ENCODE data around the gene LBH. TPM values are rescaled to one million over a fixed set of nuclear protein-coding genes. Genes with fewer than 3 reads are reported as not detected.

Gene LBH
- total RNA-seq, 2 donors from 2014 or later, result 8.7 to 16.1 TPM

DNA sequence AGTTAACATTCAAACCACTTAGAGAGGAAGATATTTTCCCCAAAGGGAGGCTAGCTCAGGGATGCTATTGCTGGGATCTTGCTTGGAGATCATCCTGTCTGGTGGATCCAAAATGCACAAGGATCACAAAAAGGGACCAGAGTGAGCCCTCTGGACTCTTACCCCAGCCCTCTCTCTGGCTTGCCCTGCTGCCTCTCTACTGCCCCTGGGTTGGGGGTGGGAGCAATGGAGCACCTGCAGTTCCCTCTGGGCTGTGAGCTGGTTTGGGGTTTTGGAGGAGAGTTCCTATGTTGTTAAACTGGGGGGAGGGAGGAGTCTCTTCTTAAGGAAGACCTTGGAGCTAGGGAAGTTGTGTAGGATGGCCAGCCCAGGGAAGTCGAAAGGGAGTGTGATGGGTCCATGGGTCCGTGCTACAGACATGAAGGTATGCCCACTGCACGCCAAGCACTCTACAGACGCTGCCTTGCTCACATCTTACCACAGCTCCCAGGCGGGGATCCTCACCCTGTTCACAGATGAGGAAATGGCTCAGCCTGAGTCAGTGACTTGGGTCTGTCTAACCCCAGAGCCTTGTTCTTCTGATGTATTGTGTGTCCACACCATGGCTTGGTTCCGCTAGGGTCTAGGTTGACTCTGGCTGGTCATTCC lies 3.8 kb downstream of the LBH start:
- intact Hi-C loops (cut with DNase I), result loop anchor here (10.0 kb wide), 1 partner anchor 210 kb away; the partner anchor contains the start of gene LCLAT1
- TF ChIP-seq, protein P1, sequence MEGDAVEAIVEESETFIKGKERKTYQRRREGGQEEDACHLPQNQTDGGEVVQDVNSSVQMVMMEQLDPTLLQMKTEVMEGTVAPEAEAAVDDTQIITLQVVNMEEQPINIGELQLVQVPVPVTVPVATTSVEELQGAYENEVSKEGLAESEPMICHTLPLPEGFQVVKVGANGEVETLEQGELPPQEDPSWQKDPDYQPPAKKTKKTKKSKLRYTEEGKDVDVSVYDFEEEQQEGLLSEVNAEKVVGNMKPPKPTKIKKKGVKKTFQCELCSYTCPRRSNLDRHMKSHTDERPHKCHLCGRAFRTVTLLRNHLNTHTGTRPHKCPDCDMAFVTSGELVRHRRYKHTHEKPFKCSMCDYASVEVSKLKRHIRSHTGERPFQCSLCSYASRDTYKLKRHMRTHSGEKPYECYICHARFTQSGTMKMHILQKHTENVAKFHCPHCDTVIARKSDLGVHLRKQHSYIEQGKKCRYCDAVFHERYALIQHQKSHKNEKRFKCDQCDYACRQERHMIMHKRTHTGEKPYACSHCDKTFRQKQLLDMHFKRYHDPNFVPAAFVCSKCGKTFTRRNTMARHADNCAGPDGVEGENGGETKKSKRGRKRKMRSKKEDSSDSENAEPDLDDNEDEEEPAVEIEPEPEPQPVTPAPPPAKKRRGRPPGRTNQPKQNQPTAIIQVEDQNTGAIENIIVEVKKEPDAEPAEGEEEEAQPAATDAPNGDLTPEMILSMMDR (IDR thresholded peaks at IDR 0.05), result no peak
- Histone ChIP-seq H3K4me1 (no peaks in the 10 kb centered on the region), H3K4me3 (no peak overlapping the region), H3K27me3 (peaks cover 30% of the 10 kb centered on the region), H3K36me3 (no peaks in the 10 kb centered on the region), H3K9ac (ENCODE audit: low read depth in 2 of 2, low read length in 2 of 2) (peak overlapping the region in 1 of 2 donors; percentile 4), H3K27ac (peak overlapping the region; percentile 36), H3K9me3 (no peaks in the 10 kb centered on the region)
- DNase-seq, result no peak

DNA sequence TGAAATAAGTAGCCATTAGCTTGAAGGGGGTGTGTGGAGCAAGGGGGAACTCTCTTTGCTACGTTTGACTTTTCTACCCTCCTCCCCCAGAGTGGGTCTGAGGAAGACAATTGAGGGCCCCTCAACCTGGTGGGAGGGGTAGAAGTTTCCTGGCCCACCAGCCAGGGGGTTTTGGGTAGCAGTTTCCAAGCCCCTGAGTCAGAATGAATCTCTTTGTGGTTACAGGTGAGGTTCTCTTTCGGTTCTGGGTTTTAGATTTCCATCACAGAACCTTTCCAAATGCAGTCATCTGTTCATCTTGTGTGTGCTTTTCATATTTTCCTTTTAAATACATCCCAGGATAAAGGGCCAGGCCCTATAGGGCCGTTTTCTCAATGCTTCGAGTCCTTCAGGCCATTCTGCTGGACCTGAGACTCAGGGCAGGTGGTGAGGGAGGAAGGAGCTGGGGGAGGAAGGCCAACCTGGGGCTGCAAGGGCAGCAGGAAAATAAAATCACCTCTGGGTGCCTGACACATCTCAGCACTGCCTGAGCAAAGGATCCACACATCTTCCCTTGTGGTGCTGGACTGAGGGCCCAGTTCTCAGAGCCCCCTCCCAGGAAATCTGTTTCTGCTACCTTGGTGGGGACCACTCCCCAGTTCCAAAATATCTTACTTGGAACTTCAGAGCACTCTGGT lies 4.7 kb downstream of the LBH start:
- Histone ChIP-seq H3K4me1 (no peaks in the 10 kb centered on the region), H3K36me3 (no peaks in the 10 kb centered on the region), H3K4me3 (no peak overlapping the region), H3K9ac (ENCODE audit: low read depth in 2 of 2, low read length in 2 of 2) (no peak overlapping the region), H3K27me3 (peaks cover 23% of the 10 kb centered on the region), H3K9me3 (no peaks in the 10 kb centered on the region), H3K27ac (no peak overlapping the region)
- no peak for DNase-seq
- TF ChIP-seq, protein P1 (IDR thresholded peaks at IDR 0.05), result no peak
- intact Hi-C loops (cut with DNase I), result loop anchor here (10.0 kb wide), 1 partner anchor 209 kb away; the partner anchor contains the start of gene LCLAT1

- Histone ChIP-seq H3K9ac (ENCODE audit: low read depth in 2 of 2, low read length in 2 of 2) (no peak overlapping the region), H3K36me3 (no peaks in the 10 kb centered on the region), H3K4me1 (no peaks in the 10 kb centered on the region), H3K9me3 (no peaks in the 10 kb centered on the region), H3K4me3 (no peak overlapping the region), H3K27me3 (peaks cover 16% of the 10 kb centered on the region), H3K27ac (no peak overlapping the region)
- TF ChIP-seq, protein P1 (IDR thresholded peaks at IDR 0.05), result no peak
- intact Hi-C loops (cut with DNase I), result loop anchor here (10.0 kb wide), 1 partner anchor 208 kb away; the partner anchor contains the start of gene LCLAT1
- DNase-seq, result no peak
These were observed 5.4 kb downstream of the LBH start for GRCh38 chr2:30236591-30237238.

DNA sequence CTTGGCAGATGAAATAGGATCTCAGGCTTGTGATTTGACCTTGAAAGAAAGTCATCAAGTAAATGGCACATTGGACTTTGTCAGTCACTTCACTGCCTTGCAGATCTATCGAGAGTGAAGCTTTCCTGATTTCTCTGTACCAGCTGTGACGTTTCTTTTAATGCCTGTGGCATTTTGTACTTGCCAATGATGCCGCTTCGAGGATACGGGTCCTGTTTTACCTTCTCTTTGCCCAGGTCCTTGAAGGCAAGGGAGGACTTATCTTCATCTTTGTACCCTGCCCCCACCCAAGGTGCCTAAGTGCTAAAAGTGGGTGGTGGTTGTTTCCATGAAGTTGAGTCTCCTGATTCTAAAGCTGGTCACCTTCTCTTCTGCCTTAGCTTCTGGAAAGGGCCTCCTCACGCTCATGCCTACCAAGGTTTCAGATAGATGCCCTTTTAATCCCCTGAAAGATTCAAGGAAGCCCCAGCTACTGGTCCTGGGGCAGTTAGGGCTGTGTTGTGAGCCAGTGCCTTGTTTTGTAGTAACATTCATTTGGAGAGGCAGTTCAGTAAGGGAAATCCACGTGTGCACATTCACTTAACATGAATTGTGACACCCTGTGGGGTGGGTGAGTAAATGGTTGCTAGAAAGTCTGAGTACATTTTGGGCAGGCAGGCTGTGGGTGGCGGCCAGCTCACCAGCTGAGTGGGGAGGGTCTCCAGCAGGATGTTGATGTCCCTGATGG lies 6.1 kb downstream of the LBH start:
- H3K36me3 ChIP-seq, result no peaks in the 10 kb centered on the region
- TF ChIP-seq, protein P1 (IDR thresholded peaks at IDR 0.05), result no peak
- H3K4me3 ChIP-seq, result no peak overlapping the region
- H3K27ac ChIP-seq, result no peak overlapping the region
- peaks cover 11% of the 10 kb centered on the region for H3K27me3 ChIP-seq
- H3K9me3 ChIP-seq, result no peaks in the 10 kb centered on the region
- H3K4me1 ChIP-seq, result no peaks in the 10 kb centered on the region
- DNase-seq, result no peak
- intact Hi-C loops (cut with DNase I), result loop anchor here (10.0 kb wide), 1 partner anchor 207 kb away; the partner anchor contains the start of gene LCLAT1
- H3K9ac ChIP-seq (ENCODE audit: low read depth in 2 of 2, low read length in 2 of 2), result no peak overlapping the region

All from colonic mucosa (tissue), 4 donors.